ENCODE data around the gene TXNRD2. TPM values are rescaled to one million over a fixed set of nuclear protein-coding genes. Genes with fewer than 3 reads are reported as not detected.
"Not testable (repeated sequence)": the region's sequence is repeated elsewhere in the genome, so short reads cannot be mapped to it uniquely, and the experiment has no call there.

The TXNRD2 gene
- total RNA-seq, 1 donor from 2014 or later: 40.4 TPM

DNA sequence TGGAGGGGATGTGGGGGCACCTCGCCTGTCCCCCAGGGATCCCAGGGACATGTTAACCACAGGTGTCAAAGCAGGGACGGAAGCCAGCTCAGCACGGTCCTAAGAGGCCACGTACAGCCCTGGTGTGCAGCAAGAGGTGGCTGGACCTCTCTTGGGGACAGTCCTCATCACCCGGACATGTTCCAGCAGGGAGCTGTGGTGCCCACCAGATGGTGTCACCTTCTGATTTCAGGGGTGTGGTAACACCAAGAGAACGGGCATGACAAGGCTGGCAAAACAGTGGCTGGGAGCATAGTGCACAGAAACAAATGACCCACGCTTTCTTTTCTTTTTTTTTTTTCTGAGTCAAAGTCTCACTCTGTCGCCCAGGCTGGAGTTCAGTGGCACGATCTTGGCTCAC is 25.6 kb downstream of the TXNRD2 start:
- ATAC-seq (ENCODE audit: poor library complexity) (no peak), DNase-seq (no peak)
- intact Hi-C loops (cut with DNase I): no loop called here

DNA sequence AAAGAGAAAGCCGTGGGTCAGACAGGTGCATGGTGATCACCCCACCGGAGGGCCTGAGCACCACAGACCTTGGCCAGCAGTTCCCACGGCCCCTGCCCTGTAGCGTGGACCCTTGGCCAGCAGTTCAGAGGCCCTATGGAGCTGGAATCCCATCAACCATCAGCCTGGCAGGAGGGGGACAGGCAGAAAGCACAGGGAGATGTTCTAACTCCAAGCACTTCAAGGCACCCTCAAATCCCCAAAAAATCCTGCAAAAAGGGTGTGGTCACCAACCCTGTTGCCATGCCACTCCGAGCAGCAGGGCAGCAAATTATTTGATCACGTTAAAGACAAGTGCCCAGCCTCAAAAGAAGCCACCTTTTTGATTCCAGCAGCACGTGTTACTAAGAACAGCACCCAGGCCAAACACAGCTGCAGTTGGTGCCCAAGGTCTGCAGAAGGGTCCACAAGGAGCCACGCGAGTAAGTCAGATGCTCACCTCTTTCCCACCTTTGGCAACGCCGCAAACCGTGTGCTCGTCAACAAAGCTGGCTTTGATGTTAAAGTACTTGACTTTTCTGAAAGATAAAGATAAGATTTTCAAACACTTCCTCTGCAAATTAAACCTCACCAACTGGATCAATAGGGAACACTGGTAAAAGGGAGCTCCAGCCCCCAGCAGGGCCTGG is 26.2 kb downstream of the TXNRD2 start:
- no peak for ATAC-seq (ENCODE audit: poor library complexity)
- intact Hi-C loops (cut with DNase I): no loop called here
- DNase-seq: no peak

DNA sequence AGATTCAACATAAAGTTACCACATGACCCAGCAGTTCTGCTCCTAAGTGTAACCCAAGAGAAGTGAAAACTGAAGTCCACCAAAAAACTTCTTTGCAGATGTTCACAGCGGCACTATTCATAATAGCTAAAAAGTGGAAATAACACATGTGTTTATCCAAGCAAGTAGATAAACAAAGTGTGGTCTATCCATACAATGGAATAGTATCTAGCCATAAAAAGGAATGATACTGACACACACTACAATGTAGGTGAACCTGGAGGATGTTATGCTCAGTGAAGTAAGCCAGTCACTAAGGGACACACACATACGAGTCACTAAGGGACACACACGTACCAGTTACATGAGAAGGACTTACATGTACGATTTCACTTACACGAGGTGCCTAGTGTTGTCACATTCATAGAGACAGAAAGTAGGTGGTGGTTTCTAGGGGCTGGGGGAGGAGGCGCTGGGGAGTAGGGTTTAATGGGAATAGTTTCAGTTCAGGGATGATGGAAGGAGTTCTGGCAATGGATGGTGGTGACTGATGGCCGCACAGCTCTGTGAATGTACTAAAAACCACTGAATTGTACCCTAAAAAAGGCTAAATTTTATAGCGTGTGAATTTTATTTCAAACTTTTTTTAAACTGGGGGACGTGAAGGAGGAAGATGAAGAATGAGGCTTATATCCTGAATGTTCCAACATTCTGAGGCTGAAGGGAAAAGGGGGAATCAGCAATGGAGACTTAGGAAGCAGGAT is 27.2 kb downstream of the TXNRD2 start:
- intact Hi-C loops (cut with DNase I): no loop called here
- DNase-seq (no peak), ATAC-seq (ENCODE audit: poor library complexity) (no peak)

DNA sequence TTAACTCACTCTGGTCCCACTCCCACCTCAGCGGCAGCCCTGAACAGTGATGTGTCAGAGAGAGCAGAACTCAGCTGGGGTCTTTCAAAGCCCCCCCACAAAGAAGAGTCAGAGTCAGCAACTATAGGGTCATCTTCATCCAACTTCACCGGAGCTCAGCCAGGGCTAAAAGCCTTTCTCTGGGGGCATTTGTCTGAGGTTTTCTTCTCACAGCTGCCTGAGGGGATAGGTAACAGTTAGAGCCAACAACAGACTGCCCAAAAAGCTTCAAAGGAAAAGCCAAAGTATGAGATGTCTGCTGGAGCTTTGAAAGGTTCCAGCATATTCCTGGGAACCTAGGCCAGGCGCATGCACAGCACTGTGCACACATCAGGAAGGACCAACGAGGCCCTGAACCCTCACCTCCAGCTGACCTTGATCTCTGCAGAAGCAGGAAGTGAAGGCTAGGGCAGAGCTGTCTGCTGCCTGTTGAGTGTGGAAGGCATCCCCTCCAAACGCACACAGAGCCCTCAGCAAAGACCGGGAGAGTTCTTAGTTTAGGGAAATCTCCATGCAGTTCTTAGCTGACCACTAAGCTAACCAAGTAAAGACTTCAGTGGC is 28.2 kb downstream of the TXNRD2 start:
- ATAC-seq (ENCODE audit: poor library complexity) (no peak), DNase-seq (no peak)
- intact Hi-C loops (cut with DNase I): no loop called here

DNA sequence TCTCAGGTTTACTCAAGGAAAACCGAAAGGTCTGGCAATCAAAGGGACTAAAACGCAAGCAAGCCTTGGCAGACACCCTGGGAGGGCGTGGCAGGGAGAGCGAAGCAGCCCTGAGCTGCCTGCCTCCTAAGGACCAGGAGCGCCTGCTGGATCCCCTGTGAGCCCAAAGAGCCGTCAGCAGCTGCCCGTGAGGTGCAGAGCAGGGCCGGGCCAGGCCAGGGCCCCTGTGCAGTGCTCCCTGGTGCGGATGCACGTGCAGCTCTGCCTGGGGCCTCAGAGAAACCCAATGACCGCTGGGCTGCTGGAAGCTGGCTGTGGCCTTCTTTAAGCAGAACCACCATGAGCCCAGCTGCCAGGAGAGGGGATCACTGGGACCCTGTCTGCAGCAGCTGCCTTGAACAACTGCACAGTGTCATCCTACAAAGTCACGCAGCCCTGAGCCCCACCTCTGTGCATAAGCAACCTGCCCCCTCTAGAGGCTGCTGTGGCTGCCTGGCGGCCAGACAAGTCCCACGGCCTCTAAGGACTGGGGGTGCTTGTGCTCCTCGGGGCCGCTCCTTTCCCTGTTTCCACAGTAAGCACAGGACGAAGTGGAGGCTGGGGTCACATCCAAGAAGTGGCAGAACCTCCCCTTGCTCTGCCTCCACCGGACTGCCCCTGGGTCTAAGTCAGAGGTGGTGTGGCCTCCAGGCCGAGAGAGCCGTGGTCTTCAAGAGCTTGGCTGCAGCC is 29.2 kb downstream of the TXNRD2 start:
- DNase-seq (no peak), ATAC-seq (ENCODE audit: poor library complexity) (no peak)
- intact Hi-C loops (cut with DNase I): no loop called here

DNA sequence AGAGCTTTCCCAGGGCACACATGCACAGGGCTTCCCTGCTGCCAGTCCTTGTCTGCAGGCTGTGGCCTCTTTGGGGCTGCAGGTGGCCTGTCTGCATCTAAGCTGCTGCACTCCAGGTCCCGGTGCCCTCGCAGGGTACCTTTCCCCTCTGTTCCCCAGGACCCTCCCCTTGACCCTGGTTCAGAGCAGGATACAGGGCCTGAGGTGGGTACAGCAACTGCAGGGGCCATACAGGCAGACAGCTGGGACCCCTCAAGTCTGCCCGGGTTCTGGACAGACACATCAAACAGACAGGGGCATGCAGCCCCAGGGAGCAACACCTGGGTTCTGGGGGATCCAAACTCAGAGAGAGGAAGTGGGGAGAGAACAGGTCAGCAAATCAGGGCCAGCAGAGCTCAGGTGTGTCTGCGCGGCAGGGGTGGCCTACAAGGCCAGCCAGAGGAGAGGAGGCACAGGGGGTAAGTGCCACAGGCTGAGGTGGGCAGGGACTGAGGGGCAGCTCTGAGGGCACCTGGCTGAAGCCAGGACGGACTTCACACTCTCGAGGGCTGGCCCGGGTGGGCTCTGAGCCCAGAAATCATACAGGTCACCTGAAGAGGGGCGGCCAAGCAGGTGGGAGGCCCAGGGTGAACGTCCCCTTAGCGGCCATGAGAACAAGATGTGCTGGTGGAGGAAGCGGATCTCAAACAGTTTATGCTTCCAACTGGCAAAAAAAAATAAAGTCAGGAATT is 29.9 kb downstream of the TXNRD2 start:
- DNase-seq (no peak), ATAC-seq (ENCODE audit: poor library complexity) (no peak)
- intact Hi-C loops (cut with DNase I): loop anchor here (2.0 kb wide), 1 partner anchor 181 kb away; no protein-coding TSS in a partner anchor

DNA sequence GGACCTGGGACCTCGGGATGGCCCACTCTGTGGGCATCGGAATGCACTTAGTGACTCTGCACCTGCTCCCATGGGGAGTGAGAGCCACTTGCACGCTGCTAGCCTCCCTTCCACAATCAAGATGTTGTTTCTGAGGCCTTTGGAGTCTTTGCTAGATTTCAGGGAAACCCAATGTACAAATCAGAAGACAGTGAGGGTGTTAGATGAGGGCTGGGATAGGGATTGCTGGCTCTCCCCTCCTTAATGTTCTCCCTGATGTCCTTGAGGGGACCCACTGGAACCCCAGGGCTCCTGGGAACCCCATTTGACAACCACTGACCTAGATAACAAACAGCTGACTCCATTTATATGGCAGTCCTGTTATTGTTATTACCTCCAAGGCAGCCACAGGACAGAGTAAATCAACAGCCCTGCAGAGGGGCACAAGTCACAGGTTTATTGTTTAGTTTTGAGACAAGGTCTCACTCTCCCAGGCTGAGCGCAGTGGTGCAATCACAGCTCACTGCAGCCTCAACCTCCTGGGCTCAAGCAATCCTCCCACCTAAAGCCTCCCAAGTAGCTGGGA is 31.4 kb downstream of the TXNRD2 start:
- intact Hi-C loops (cut with DNase I): loop anchor here (2.0 kb wide), 1 partner anchor 179 kb away; no protein-coding TSS in a partner anchor
- DNase-seq (no peak), ATAC-seq (ENCODE audit: poor library complexity) (no peak)

DNA sequence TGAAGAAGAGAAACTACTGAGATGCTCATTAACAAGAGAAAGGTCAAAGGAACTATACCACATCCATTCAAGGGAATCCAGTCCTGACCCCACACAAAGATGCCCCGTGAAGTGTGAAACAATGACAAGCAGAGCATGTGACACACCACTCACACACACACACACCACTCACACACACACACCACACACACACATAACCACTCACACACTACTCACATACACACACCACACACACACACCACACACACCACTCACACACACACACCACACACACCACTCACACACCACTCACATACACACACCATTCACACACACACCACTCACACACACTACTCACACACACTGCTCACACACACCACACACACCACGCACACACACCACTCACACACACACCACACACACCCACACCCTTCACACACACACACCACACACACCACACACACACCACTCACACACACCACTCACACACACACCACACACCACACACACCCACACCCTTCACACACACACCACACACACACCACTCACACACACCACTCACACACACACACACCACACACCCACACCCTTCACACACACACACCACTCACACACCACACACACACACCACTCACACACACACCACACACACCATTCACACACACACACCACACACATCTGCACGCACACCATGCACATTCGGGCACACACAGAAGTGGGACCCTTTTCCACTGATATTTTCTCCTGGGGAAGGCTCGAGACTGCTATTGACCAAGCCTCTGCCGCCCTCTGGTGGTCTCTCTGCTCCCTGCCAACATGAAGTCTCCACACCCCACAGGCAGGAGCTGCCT is 32.1 kb downstream of the TXNRD2 start:
- intact Hi-C loops (cut with DNase I): loop anchor here (2.0 kb wide), 1 partner anchor 179 kb away; no protein-coding TSS in a partner anchor
- DNase-seq: peak; percentile 91
- peak; percentile 95 for ATAC-seq (ENCODE audit: poor library complexity)

DNA sequence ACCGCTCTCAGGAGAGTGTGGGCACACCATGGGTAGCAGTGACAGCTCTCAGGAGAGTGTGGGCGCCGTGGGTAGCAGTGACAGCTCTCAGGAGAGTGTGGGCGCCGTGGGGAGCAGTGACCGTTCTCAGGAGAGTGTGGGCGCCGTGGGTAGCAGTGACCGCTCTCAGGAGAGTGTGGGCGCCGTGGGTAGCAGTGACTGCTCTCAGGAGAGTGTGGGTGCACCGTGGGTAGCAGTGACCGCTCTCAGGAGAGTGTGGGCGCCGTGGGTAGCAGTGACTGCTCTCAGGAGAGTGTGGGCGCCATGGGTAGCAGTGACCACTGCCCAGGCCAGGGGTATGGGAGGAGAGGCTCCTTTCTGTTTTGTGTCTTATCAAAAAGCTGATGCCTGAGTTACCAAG is 33.7 kb downstream of the TXNRD2 start:
- DNase-seq; ATAC-seq (ENCODE audit: poor library complexity); intact Hi-C loops (cut with DNase I): not testable (repeated sequence)

DNA sequence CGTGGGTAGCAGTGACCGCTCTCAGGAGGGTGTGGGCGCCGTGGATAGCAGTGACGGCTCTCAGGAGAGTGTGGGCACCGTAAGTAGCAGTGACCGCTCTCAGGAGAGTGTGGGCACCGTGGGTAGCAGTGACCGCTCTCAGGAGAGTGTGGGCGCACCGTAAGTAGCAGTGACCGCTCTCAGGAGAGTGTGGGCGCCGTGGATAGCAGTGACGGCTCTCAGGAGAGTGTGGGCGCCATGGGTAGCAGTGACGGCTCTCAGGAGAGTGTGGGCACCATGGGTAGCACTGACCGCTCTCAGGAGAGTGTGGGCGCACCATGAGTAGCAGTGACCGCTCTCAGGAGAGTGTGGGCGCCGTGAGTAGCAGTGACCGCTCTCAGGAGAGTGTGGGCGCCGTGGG is 34.8 kb downstream of the TXNRD2 start:
- DNase-seq; ATAC-seq (ENCODE audit: poor library complexity); intact Hi-C loops (cut with DNase I): not testable (repeated sequence)

DNA sequence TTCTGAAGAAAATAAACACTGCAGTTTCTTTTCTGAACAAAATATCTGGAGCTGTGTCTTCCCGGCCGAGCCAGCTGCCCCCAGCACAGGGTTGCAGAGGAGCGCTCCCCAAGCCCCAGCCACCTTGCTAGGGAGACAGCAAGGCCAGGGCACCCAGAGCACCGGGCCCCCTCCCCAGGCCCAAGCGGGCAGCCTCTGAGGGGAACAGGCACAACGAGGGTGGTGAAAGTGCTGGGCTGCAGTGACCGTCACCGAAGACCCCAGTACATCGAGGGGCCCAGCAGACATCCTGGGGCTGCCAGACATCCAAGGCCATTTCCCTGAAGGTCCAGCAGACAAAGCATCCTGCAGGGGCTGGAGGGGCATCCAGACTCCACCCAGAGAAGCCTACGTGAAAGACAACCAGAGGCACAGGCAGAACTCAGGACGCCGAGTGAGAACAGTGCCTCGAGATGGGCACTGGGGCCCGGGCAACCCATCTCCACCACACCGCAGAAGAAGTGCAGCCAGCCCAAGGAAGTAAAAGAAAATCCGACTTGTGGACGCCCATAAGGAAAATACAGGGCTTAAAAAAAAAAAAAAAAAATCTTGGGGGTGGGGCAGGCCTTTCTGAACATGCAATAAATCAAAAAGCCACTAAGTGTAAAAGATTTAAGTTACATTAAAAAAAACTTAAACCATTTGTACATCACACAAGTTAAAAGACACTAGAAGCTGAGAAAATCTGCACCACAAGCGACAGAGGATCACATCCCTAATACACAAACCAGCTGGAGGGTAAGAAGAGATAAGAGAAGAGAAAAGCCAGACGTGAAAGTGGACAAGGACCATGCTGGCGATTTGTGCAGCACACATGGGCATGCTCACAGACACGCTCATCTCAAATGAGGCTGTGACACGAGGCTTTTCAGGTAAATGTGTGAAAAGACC is 36.0 kb downstream of the TXNRD2 start:
- intact Hi-C loops (cut with DNase I): no loop called here
- no peak for ATAC-seq (ENCODE audit: poor library complexity)
- DNase-seq: no peak

DNA sequence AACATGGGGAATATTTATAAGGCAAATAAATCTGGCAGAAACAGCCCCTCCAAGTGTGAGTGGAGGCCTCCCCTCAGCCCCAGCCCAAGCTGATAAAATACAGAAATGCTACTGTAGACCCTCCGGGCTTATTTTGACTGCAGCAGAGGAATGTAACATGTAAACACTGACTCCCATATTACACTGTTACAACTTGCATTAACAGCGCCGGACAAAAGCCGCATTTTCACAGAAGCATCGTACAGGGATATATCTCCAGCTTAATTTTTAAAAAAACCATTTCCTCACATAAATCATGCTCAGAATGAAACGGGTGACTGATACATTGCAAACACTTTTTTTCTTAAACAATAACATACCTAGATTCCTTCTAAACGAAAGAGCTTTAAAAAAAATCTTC is 36.7 kb downstream of the TXNRD2 start:
- DNase-seq: no peak
- intact Hi-C loops (cut with DNase I): no loop called here
- ATAC-seq (ENCODE audit: poor library complexity): no peak

DNA sequence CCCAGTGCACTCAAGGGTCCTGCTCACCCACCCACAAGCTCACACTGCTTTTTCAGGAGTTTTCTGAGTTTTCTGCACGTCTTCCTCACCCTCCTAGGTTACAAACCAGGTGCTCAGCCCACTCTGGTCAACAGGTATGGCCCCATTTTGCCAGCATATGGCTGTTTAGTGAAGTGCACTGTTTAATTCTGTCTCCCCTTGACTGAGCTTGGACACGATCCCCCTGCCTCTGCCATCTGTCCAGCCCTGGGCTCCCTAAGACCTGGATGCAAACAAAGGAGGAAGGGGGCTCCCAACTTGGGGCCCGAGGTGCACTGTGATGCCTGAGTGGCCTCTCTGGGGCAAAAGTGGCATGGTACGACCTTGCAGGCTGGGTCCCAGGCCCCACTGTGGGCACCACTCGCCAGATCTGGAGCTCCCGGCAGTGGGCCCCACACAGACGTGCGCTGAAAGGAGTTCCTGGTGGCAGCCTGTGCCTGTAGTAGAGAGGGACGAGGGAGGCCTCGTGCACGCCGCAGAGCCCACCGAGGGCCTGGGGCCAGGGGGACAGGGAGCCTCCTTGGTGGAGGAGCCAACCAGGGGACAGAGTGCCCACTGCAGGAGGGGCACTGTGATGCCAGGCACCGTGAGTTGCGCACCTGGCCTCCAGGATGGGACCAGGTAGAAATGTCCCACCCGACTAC is 37.3 kb downstream of the TXNRD2 start:
- intact Hi-C loops (cut with DNase I): no loop called here
- no peak for DNase-seq
- ATAC-seq (ENCODE audit: poor library complexity): no peak

DNA sequence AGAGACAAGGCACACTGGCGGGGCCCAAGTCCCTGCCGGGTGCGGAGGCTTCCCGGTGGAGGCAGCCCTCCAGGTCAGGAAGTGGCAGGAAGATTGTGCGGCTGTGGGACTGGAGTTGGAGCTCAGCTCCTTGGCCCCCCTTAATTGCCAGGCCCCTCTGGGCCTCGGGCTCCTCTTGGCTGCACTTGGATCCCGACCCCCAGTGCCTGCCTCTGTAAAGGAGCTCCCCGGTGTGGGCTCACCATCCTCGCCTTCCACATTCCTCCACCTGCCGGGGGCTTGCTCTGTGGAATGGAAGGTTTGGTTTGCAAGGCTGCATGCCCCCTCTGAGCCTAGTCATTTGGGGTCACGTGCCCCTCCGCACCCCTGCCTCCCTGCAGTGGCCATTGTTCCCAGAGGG is 38.1 kb downstream of the TXNRD2 start:
- DNase-seq (no peak), ATAC-seq (ENCODE audit: poor library complexity) (no peak)
- intact Hi-C loops (cut with DNase I): no loop called here

DNA sequence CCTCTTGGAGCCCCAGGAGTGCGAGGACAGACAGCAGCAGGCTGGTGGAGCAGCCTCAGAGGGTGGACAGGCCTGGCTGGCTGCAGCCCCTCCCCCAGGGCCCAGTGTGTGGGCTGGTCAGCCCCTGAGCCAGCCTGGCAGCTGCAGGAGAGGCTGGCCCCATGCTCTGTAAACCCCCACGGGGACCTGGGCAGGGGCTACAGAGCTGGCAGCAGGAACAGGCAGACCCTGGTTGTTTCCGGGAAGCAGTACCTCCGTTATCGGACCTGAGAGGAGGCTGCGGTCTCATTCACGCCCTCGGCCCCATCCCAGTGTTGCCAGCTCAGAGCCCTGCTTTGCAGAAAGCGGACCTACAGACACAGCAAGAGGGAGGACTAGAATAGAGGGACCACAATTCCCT is 38.6 kb downstream of the TXNRD2 start:
- intact Hi-C loops (cut with DNase I): no loop called here

DNA sequence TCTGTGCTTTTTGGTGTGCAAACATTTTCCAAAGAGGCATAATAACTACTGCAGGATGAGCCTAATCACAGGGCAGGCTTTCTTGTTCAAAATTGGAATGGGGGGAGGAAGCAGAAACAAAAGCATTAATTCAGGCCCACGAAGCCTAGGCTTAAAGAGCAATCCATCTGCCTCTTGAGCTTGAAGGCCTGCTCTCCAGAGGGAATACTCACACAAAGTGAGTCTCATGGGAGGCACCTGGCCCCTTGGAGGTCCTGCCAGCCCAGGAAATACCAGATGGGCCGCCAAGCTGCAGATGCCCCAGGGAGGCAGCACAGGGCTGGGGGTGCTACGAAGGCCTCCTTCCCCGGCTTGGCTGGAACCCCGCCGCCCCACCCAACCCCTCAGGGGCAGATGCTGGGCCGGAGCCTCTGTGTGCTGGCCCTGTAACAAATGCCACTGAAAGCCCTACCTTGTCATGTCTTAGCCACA is 39.3 kb downstream of the TXNRD2 start:
- intact Hi-C loops (cut with DNase I): no loop called here
- DNase-seq: no peak
- ATAC-seq (ENCODE audit: poor library complexity): no peak

More for the DNA sequence above, 38.6 kb downstream of the TXNRD2 start:
- no peak for DNase-seq
- no peak for ATAC-seq (ENCODE audit: poor library complexity)
